D721Med (cell line): ENCODE measurements around the gene NCS1.

Experiments
- DNase-seq: peaks from one replicate; pipeline ENCODE4 v3.0.0; 2011; ENCODE audit warnings: low spot score; ENCODE audit not compliant: insufficient read length
- FAIRE-seq: peaks from 2 replicates; lab custom pipeline; 2011; peaks lifted over from hg19 to GRCh38; lab: Jason Lieb, UNC
- TF ChIP-seq, protein P1 (sequence below): IDR thresholded peaks from 2 replicates; pipeline ENCODE4 v1.5.1; 2012; ENCODE audit warnings: mild to moderate bottlenecking, control low read depth; ENCODE audit not compliant: insufficient read depth; ENCODE audit errors: missing control alignments

Gene NCS1

GRCh38 chr9:130166399-130166798 is 5.8 kb upstream of the NCS1 start:
- TF ChIP-seq, protein P1, sequence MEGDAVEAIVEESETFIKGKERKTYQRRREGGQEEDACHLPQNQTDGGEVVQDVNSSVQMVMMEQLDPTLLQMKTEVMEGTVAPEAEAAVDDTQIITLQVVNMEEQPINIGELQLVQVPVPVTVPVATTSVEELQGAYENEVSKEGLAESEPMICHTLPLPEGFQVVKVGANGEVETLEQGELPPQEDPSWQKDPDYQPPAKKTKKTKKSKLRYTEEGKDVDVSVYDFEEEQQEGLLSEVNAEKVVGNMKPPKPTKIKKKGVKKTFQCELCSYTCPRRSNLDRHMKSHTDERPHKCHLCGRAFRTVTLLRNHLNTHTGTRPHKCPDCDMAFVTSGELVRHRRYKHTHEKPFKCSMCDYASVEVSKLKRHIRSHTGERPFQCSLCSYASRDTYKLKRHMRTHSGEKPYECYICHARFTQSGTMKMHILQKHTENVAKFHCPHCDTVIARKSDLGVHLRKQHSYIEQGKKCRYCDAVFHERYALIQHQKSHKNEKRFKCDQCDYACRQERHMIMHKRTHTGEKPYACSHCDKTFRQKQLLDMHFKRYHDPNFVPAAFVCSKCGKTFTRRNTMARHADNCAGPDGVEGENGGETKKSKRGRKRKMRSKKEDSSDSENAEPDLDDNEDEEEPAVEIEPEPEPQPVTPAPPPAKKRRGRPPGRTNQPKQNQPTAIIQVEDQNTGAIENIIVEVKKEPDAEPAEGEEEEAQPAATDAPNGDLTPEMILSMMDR = no peak
- FAIRE-seq (no peak), DNase-seq (no peak)

DNA sequence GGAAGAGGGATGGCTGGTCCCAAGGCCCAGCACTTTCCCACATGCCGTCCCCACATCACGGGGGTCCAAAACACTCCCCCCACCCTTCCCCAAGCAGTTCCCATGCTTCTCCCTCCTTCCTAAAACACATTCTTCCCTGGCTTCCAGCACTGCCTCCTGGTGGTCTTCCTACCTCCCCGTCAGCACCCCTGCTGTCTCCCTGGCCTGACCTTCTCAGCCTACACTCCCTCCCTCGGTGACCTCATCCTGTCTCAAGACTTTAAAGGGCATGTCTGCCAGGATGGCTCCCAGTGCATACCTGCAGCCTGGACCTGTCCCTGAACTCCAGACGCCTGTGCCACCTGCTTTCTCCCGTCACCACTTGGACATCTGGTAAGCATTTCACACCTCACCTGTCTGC is 4.3 kb upstream of the NCS1 start:
- FAIRE-seq (no peak), DNase-seq (no peak)
- TF ChIP-seq, protein P1 = no peak

DNA sequence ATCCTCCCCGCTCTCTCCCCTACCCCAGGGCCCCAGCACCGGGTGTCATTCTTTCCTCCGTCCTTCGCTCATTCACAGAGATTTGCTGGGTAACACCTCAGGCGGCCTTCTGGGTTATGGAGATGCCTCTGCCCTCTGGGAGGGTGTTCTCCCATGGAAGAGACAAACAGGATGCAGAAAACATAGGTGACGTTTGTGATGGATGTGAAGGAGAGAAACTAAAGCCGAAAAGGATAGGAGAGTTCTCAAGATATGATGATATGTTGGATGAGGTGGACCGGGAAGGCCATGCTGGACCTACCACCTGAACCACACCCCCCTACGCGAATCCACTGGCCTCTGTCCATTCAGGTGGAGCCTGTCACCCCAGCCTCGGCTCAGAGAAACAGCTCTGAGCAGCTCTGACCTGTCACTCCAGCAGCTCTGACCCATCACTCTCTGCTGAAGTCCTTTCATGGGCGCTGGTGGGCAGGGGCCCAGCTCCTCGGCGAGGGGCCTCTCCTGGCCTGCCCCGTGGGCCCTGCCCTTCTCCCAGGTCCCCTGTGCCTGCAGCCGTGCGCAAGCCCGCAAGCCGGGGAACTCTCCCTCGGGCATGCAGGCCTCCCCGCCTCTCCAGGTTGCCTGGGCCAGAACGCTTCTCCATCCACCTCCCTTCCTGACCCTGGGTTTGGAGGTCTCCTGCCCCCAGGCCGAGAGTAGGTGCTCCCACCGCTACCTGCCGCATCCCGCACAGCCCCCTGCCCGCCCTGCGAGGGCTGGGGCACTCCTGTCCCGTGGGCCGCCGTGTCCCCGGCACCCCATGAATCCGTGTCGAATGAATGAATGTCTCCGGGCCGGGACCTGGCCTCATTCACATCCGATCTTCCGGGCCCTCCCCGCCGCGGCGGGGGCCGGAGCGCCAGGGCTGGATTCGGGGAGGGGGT is 717 bp upstream of the NCS1 start:
- DNase-seq (no peak), FAIRE-seq (no peak)
- TF ChIP-seq, protein P1 = no peak

DNA sequence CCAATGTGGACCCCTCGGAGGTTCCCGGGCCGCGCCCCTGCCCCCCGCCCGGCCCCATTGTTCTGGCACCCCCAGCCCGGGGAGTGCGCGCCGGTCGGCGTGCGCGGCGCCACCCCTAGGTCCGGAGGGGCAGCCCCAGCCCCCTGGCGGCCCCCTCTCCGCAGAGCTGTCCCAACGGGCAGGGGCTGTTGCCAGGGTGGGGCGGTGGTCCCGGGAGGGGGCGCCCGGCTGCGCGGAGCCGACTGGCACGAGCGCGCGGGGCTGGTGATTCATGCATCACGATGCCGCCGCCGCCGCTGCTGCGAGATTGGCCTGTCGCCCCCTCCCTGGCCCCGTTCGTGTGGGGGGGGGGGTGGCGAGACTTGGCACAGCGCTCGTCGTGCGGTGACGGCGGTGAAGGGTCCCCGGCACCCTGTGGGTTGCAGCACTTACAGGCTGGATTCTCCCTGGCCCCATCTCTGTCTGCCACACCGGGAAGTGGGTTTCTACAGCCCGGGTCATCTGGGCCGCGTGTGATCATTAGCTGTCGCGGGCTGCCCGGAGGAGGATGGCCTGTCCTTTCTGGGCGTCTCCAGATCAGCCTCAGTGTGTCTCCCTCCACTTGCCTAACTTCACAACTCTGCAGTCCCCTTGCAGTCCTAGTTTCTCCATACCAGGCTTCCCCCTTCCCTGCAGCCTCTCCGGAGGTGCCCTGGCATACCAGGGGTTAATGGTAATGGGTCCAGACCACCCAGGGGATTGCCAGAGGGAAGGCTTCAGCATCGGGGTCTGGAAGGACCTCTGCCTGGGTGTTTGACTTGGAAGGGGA is 858 bp downstream of the NCS1 start:
- FAIRE-seq (no peak), DNase-seq (no peak)
- TF ChIP-seq, protein P1 = no peak

- TF ChIP-seq, protein P1 = no peak
- DNase-seq (no peak), FAIRE-seq (no peak)
Observed at GRCh38 chr9:130173666-130173983, 1.4 kb downstream of the NCS1 start.

- DNase-seq (no peak), FAIRE-seq (no peak)
- TF ChIP-seq, protein P1 = no peak
Observed at GRCh38 chr9:130174025-130174424, 1.8 kb downstream of the NCS1 start.
